Osteocyte (in vitro differentiated cells): Measurements from ENCODE around the gene SART3. TPM values are rescaled to one million over a fixed set of nuclear protein-coding genes. Genes with fewer than 3 reads are reported as not detected.

Source experiments
- DNase-seq: peaks from one replicate; pipeline ENCODE4 v3.0.0; 2021; ENCODE audit warnings: mixed read lengths; ENCODE audit not compliant: unreplicated experiment; ENCODE audit errors: extremely low spot score
- H3K27ac Mint-ChIP-seq: one replicate; pipeline ENCODE4 v1.8.0; 2021; ENCODE audit warnings: mild to moderate bottlenecking, mixed read lengths; ENCODE audit not compliant: unreplicated experiment
- H3K27me3 Mint-ChIP-seq: one replicate; pipeline ENCODE4 v1.8.0; 2021; ENCODE audit warnings: mixed read lengths; ENCODE audit not compliant: unreplicated experiment
- H3K36me3 Mint-ChIP-seq: one replicate; pipeline ENCODE4 v1.8.0; 2021; ENCODE audit warnings: mixed read lengths; ENCODE audit not compliant: unreplicated experiment
- H3K4me1 Mint-ChIP-seq: one replicate; pipeline ENCODE4 v1.8.0; 2021; ENCODE audit warnings: mixed read lengths; ENCODE audit not compliant: unreplicated experiment
- H3K4me3 Mint-ChIP-seq: one replicate; pipeline ENCODE4 v1.8.0; 2021; ENCODE audit warnings: mild to moderate bottlenecking, moderate library complexity, mixed read lengths; ENCODE audit not compliant: unreplicated experiment
- H3K9me3 Mint-ChIP-seq: one replicate; pipeline ENCODE4 v1.8.0; 2021; ENCODE audit warnings: mixed read lengths; ENCODE audit not compliant: unreplicated experiment
- CTCF ChIP-seq: fragments of 200-600 bp; sonication (generic); IDR thresholded peaks from 2 replicates; pipeline ENCODE4 v1.5.0; 2021; ENCODE audit warnings: antibody characterized with exemption, mild to moderate bottlenecking, moderate library complexity
- total RNA-seq: library from RNA; stranded (reverse); gene quantifications from 2 replicates; pipeline ENCODE4 v1.2.1, GENCODE V29; 2021

Gene SART3
- total RNA-seq, 1 donor from 2014 or later: 47.2 TPM

GRCh38 chr12:108568338-108569154 is 7.6 kb upstream of the SART3 start:
- Mint-ChIP-seq H3K4me3 (no peak overlapping the region), H3K36me3 (peaks cover 35% of the 10 kb centered on the region), H3K4me1 (peaks cover 18% of the 10 kb centered on the region), H3K27ac (peak overlapping the region; percentile 12), H3K27me3 (no peaks in the 10 kb centered on the region), H3K9me3 (no peaks in the 10 kb centered on the region)
- DNase-seq: no peak
- TF ChIP-seq CTCF: no peak

- Mint-ChIP-seq H3K4me3 (no peak overlapping the region), H3K4me1 (peaks cover 19% of the 10 kb centered on the region), H3K36me3 (peaks cover 35% of the 10 kb centered on the region), H3K9me3 (no peaks in the 10 kb centered on the region), H3K27me3 (no peaks in the 10 kb centered on the region), H3K27ac (no peak overlapping the region)
- TF ChIP-seq CTCF: no peak
- no peak for DNase-seq
Measured at GRCh38 chr12:108567406-108568337, 6.7 kb upstream of the SART3 start.

GRCh38 chr12:108566452-108566851 is 5.5 kb upstream of the SART3 start:
- peak overlapping the region; percentile 25 for H3K27ac Mint-ChIP-seq
- peaks cover 23% of the 10 kb centered on the region for H3K4me1 Mint-ChIP-seq
- no peak overlapping the region for H3K4me3 Mint-ChIP-seq
- peaks cover 35% of the 10 kb centered on the region for H3K36me3 Mint-ChIP-seq
- no peaks in the 10 kb centered on the region for H3K9me3 Mint-ChIP-seq
- DNase-seq: no peak
- TF ChIP-seq CTCF: no peak
- no peaks in the 10 kb centered on the region for H3K27me3 Mint-ChIP-seq

- no peak for TF ChIP-seq CTCF
Measured at GRCh38 chr12:108565976-108566375, 5.0 kb upstream of the SART3 start.

GRCh38 chr12:108565146-108565545 is 4.2 kb upstream of the SART3 start:
- no peak overlapping the region for H3K4me3 Mint-ChIP-seq

More at GRCh38 chr12:108565976-108566375, 5.0 kb upstream of the SART3 start:
- Mint-ChIP-seq H3K27me3 (no peaks in the 10 kb centered on the region), H3K9me3 (no peaks in the 10 kb centered on the region), H3K4me1 (peaks cover 23% of the 10 kb centered on the region), H3K27ac (peak overlapping the region; percentile 32), H3K4me3 (no peak overlapping the region), H3K36me3 (peaks cover 35% of the 10 kb centered on the region)
- no peak for DNase-seq

More at GRCh38 chr12:108565146-108565545, 4.2 kb upstream of the SART3 start:
- peaks cover 27% of the 10 kb centered on the region for H3K4me1 Mint-ChIP-seq
- H3K9me3 Mint-ChIP-seq: no peaks in the 10 kb centered on the region
- H3K27ac Mint-ChIP-seq: no peak overlapping the region
- DNase-seq: no peak
- H3K36me3 Mint-ChIP-seq: peaks cover 37% of the 10 kb centered on the region
- no peak for TF ChIP-seq CTCF
- no peaks in the 10 kb centered on the region for H3K27me3 Mint-ChIP-seq
